Activated CD8-positive, alpha-beta memory T cell treated with anti-CD3 and anti-CD28 coated beads, Interleukin-2, amount 50 U/mL, for 24 hours (primary cell): ENCODE data around the gene PPEF1.

Source experiments
- DNase-seq: peaks from one replicate; pipeline ENCODE4 v3.0.0-alpha.2; 2020; ENCODE audit errors: extremely low read depth

Gene PPEF1, protein sequence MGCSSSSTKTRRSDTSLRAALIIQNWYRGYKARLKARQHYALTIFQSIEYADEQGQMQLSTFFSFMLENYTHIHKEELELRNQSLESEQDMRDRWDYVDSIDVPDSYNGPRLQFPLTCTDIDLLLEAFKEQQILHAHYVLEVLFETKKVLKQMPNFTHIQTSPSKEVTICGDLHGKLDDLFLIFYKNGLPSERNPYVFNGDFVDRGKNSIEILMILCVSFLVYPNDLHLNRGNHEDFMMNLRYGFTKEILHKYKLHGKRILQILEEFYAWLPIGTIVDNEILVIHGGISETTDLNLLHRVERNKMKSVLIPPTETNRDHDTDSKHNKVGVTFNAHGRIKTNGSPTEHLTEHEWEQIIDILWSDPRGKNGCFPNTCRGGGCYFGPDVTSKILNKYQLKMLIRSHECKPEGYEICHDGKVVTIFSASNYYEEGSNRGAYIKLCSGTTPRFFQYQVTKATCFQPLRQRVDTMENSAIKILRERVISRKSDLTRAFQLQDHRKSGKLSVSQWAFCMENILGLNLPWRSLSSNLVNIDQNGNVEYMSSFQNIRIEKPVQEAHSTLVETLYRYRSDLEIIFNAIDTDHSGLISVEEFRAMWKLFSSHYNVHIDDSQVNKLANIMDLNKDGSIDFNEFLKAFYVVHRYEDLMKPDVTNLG

GRCh38 chrX:18707426-18708049 lies at the start of gene PPEF1:
Gene PPEF1 (plus strand): TSS chrX:18707645. CDS start chrX:18707781, 136 bp downstream.
- DNase-seq: no peak

GRCh38 chrX:18661273-18661672 lies 46.2 kb upstream of the PPEF1 start:
- DNase-seq: no peak

- no peak for DNase-seq
These were observed 42.5 kb upstream of the PPEF1 start for GRCh38 chrX:18664947-18665346.

GRCh38 chrX:18666614-18667013 lies 40.8 kb upstream of the PPEF1 start:
- DNase-seq: no peak

GRCh38 chrX:18668071-18668835 lies 39.2 kb upstream of the PPEF1 start:
- DNase-seq: no peak

- DNase-seq: no peak
These were observed 35.4 kb upstream of the PPEF1 start, which contains the start of gene RS1 for GRCh38 chrX:18672008-18672407. Gene RS1 (minus strand): TSS chrX:18672108. CDS start chrX:18672068, 40 bp downstream.

- no peak for DNase-seq
These were observed 33.0 kb upstream of the PPEF1 start for GRCh38 chrX:18674417-18674787.

DNA sequence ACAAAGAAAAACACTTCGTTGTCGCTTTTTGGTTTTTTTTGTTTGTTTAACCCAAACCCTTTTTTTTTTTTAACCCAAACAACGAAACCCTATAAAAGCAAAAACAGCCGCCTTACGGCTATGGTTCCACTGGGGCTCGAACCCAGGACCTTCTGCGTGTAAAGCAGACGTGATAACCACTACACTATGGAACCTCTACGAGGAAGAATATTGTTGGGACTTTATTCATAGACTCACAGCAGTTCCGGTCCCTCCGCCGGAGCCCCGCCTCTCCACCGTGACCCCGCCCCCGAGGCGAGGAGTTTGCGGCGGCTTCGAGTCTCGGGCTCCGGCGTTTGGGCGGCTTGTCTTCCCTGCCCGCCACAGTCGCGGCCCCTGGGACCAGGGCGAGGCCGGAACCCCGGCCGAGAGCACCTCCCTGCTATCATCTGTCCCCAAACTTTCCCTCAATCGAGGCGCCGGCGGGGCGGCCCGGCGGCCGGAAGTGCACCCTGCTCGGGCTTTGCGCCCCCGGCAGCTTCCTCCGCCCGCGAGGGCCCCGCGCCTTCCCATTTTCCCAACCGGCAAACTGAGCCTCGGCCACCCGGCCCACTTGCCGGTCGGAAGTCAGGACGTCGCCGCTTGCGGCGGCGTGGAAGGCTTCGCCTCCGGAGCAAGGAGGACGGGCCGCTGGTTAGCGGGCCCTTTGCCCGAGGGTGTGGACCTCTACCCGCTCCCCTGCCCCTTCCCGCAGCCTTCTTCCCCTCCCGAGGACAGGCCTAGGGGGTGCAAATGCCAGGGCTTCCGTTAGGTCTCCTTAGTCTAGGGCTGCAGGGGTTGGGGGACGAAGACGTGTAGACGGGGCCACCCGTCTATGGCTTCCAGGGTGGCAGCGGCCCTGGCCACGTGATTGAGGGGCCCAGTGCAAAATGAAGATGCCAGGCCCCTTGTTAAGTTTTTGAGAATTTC lies 32.4 kb upstream of the PPEF1 start:
- peak; percentile 29 for DNase-seq

GRCh38 chrX:18676050-18676449 lies 31.4 kb upstream of the PPEF1 start:
- DNase-seq: no peak

DNA sequence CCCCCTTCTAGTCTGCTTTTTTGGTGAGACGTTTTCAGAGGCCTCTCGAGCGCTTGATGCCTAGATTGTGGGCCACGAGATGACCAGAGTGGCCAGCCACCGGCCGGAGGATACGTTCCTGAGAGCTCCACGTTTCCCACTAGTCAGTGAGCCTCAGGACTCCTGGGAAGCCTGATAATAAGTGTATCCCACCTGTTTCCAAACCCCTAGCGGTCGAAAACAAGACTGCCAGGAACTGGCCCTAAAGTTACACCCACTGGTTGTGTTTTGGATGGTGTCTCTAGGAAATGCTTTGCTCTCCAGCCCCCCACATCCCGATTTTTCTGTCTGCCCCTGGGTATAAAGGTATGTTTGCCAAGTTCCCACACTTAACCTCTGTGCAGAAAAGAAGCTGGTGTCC lies 31.0 kb upstream of the PPEF1 start:
- no peak for DNase-seq

DNA sequence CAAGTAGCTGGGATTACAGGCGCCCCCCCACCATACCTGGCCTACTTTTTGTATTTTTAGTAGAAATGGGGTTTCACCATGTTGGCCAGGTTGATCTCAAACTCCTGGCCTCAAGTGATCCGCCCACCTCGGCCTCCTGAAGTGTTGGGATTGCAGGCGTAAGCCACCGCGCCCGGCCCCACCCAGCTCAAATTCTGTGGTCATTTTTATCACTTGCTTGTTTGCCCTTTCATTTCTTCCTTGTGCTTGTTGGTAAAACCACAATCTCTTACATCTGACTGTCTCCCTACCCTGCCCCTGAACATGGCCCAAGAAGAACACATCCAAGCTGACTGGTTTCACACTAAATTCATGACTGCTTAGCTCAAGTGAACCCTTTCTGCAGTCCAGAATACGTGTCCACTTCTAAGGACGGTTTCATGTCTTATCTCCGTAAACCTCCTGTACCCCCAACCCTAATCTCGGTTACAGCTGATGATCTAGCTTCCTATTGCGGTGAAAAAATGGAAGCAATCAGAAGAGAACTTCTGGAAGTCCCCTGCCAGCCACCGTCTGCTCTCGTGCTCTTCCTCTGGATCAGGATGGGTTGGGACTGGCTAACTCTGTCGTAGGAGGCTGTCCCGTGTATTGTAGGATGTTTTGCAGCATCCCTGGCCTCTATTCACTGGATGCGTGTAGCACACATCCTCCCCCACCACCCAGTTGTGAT lies 30.1 kb upstream of the PPEF1 start:
- DNase-seq: no peak

- no peak for DNase-seq
These were observed 25.4 kb upstream of the PPEF1 start for GRCh38 chrX:18681996-18682395.

- DNase-seq: no peak
These were observed 24.5 kb upstream of the PPEF1 start for GRCh38 chrX:18682979-18683387.

DNA sequence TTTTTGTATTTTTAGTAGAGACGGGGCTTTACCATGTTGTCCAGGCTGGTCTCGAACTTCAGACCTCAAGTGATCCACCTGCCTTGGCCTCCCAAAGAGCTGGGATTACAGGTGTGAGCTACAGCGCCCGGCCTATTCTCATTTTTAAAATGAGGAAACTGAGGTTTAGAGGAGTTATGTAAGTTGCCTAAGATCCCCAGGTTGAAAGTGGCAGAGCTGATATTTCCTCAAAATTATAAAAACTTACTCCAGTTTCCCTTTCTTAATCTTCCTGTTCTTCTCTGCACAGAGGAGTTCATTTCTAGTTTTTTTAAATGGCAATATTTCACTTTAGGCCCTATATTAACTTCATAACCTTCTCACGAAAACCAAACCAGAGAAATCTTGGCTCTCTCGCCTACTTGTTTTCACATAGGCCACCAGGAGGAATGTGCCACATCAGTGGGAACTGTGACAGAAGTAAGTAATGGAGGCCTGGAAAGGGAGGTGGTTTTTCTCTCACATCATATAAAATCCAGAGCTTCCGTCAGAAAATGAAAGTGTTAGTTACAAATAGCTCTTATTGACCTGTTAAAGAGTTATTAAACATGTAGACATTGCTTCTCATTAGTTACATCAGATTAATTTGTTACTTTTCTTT lies 19.5 kb upstream of the PPEF1 start:
- no peak for DNase-seq

DNA sequence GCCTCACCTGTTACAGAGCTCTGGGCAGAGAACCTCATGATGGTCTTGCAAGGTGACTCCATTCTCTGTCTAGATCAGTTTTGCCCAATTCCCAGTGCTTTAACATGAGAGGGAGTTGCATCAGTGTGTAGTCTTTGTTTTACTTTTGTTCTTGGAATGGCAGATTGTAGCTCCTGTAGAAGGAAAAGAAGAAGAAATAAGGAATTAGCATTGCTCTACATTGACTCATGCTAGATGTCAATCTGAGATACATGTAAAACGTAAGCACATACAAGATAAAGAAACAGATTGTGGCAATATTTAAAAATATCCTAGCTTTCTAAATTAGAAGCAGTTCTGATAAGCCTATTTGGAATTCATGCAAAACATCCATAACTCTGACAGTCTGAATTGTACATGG lies 16.0 kb upstream of the PPEF1 start:
- no peak for DNase-seq

- DNase-seq: no peak
These were observed 14.9 kb upstream of the PPEF1 start for GRCh38 chrX:18692541-18692940.

DNA sequence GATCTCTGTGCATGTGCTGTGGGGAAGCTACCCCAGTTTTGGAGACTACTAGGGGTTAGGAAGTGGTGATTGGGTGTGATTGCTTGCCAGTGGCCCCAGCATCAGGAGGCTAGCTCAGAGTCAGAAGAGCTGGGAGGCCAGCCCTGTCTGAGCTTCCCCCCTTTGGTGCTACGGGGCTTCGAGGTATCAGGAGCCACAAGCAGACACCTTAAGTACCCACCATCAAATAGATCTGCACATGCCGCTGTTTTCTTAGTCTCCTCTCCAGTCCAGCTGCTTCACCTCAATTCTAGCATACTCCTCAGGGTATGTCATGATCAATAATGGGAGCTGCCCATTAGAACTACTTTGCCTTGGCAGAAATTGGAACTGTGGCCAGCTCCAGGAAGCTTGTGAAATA lies 10.8 kb upstream of the PPEF1 start:
- DNase-seq: no peak

GRCh38 chrX:18698737-18699650 lies 8.5 kb upstream of the PPEF1 start:
- DNase-seq: no peak
